GM12801 (cell line): Measurements from ENCODE around the gene MT1G.

Experiments used
- TF ChIP-seq, protein P1 (sequence below): IDR thresholded peaks from one replicate; pipeline ENCODE4 v1.5.1; 2011; ENCODE audit warnings: control low read depth; ENCODE audit not compliant: insufficient read length; ENCODE audit errors: extremely low read depth

The MT1G gene

GRCh38 chr16:56683424-56684172, 15.7 kb upstream of the MT1G start:
- TF ChIP-seq, protein P1, sequence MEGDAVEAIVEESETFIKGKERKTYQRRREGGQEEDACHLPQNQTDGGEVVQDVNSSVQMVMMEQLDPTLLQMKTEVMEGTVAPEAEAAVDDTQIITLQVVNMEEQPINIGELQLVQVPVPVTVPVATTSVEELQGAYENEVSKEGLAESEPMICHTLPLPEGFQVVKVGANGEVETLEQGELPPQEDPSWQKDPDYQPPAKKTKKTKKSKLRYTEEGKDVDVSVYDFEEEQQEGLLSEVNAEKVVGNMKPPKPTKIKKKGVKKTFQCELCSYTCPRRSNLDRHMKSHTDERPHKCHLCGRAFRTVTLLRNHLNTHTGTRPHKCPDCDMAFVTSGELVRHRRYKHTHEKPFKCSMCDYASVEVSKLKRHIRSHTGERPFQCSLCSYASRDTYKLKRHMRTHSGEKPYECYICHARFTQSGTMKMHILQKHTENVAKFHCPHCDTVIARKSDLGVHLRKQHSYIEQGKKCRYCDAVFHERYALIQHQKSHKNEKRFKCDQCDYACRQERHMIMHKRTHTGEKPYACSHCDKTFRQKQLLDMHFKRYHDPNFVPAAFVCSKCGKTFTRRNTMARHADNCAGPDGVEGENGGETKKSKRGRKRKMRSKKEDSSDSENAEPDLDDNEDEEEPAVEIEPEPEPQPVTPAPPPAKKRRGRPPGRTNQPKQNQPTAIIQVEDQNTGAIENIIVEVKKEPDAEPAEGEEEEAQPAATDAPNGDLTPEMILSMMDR: no peak

GRCh38 chr16:56682703-56683397, 15.0 kb upstream of the MT1G start:
- TF ChIP-seq, protein P1: no peak

DNA sequence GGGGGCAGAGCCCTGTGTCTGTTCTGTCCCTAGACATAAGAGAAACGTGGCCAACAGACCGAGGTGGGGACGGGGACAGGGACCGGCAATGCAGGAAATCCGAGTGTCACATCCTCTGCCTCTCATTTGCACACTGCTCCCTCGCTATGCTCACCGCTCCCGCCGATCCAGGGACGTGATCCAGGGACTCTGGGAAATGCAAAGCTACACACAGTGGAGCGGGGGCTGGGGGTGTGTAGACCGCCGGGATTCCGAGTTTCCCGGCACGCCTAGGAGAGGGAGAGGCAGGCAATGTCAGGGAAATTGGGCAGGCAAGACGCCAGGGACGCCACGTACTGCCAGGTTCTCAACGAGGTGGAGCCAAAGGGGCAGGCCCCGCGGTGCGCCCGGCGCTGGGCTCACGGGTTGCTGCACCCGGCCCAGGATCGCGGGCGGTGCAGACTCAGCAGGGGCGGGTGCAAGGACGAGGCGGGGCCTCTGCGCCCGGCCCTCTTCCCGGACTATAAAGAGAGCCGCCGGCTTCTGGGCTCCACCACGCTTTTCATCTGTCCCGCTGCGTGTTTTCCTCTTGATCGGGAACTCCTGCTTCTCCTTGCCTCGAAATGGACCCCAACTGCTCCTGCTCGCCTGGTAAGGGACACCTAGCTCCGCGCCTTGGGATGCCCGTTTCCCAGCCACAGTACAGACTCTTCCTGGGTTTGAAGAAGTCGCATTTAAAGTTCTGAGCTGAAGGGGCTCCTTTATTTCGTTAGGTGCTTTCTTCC, 14.3 kb upstream of the MT1G start, which contains the start of gene MT1X:
MT1X (plus strand) TSS at position 532 of the 764 bp plus-strand sequence; CDS start at position 603, 71 bp downstream.
- TF ChIP-seq, protein P1: no peak

GRCh38 chr16:56679818-56680217, 12.0 kb upstream of the MT1G start:
- TF ChIP-seq, protein P1: no peak

- TF ChIP-seq, protein P1: no peak
Measured at GRCh38 chr16:56679078-56679730, 11.3 kb upstream of the MT1G start.

GRCh38 chr16:56677474-56677873, 9.6 kb upstream of the MT1G start:
- TF ChIP-seq, protein P1: no peak

- TF ChIP-seq, protein P1: no peak
Measured at GRCh38 chr16:56675685-56676210, 7.9 kb upstream of the MT1G start.
